ENCODE results near the gene FMO3. TPM values are rescaled to one million over a fixed set of nuclear protein-coding genes. Genes with fewer than 3 reads are reported as not detected.

FMO3 gene
- total and polyA plus RNA-seq, 2 donors (not counting 3 experiments of a cell fraction or from before 2014, with no cell fraction given): not detected

DNA sequence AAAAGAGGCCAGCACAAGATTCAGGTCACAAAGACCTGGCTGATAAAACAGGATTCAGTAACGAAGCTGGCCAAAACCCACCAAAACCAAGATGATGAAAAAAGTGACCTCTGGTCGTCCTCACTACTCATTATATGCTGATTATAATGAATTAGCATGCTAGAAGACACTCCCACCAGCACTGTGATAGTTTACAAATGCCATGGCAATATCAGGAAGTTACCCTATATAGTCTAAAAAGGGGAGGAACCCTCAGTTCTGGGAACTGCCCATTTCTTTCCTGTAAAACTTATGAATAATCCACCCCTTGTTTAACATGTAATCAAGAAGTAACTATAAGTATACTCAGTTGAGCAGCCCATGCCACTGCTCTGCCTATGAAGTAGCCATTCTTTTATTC, 68.4 kb downstream of the FMO3 start:
- H3K79me2 ChIP-seq (ENCODE audit: control insufficient read depth, insufficient read depth, low read length): no peaks in the 10 kb centered on the region
- no peaks in the 10 kb centered on the region for H4K20me1 ChIP-seq (replicated peaks; ENCODE audit: control insufficient read depth, extremely low read depth, insufficient read depth, low read length)
- no peak for FAIRE-seq
- ChIA-PET CTCF (no interaction called here), POLR2A (no interaction called here)
- DNase-seq (ENCODE audit: low read depth, low spot score): no peak
- no peaks in the 10 kb centered on the region for H3K36me3 ChIP-seq (ENCODE audit: control insufficient read depth in 2 of 2, extremely low read depth in 1 of 2, insufficient read depth in 2 of 2, low read length in 2 of 2)
- dilution Hi-C loops (cut with MboI; ENCODE audit: extremely low pct_ligation_motif_present, low sequenced_read_pairs): no loop called here
- no peaks in the 10 kb centered on the region for H3K9me1 ChIP-seq (replicated peaks; ENCODE audit: control insufficient read depth, extremely low read depth, insufficient read depth, low read length)
- no peak overlapping the region for H3K4me2 ChIP-seq (ENCODE audit: insufficient read depth, low read length)
- BruUV-seq (replicated peaks): no TSS peak
- TF ChIP-seq EZH2 (IDR thresholded peaks at IDR 0.05; ENCODE audit: borderline replicate concordance, low read depth, low read length, severe bottlenecking): no peak
- no peak for TF ChIP-seq POLR2A (IDR thresholded peaks at IDR 0.05; ENCODE audit: low read depth, low read length)
- TF ChIP-seq GATA2 (IDR thresholded peaks at IDR 0.05; ENCODE audit: insufficient read depth, insufficient read length, low read depth, low read length): no peak
- no peak for TF ChIP-seq FOS (IDR thresholded peaks at IDR 0.05; ENCODE audit: borderline replicate concordance, insufficient read depth, low read length)
- TF ChIP-seq POLR2AphosphoS5 (IDR thresholded peaks at IDR 0.05; ENCODE audit: insufficient read depth, low read depth, low read length): no peak
- TF ChIP-seq MYC (IDR thresholded peaks at IDR 0.05; ENCODE audit: low read depth, low read length): no peak
- TF ChIP-seq, protein P1, sequence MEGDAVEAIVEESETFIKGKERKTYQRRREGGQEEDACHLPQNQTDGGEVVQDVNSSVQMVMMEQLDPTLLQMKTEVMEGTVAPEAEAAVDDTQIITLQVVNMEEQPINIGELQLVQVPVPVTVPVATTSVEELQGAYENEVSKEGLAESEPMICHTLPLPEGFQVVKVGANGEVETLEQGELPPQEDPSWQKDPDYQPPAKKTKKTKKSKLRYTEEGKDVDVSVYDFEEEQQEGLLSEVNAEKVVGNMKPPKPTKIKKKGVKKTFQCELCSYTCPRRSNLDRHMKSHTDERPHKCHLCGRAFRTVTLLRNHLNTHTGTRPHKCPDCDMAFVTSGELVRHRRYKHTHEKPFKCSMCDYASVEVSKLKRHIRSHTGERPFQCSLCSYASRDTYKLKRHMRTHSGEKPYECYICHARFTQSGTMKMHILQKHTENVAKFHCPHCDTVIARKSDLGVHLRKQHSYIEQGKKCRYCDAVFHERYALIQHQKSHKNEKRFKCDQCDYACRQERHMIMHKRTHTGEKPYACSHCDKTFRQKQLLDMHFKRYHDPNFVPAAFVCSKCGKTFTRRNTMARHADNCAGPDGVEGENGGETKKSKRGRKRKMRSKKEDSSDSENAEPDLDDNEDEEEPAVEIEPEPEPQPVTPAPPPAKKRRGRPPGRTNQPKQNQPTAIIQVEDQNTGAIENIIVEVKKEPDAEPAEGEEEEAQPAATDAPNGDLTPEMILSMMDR (IDR thresholded peaks at IDR 0.05; ENCODE audit: extremely low read depth in 1 of 2, insufficient read depth in 1 of 2, low read depth in 1 of 2, low read length in 2 of 2): no peak
- no peaks in the 10 kb centered on the region for H3K4me1 ChIP-seq (ENCODE audit: control insufficient read depth, extremely low read depth, insufficient read depth, low read length)
- H3K9ac ChIP-seq (replicated peaks; ENCODE audit: extremely low read depth, insufficient read depth, low read length): no peak overlapping the region
- H3K27me3 ChIP-seq (ENCODE audit: control insufficient read depth in 2 of 2, insufficient read depth in 2 of 2, low read length in 2 of 2): no peaks in the 10 kb centered on the region
- H3K9me3 ChIP-seq (replicated peaks; ENCODE audit: control insufficient read depth, insufficient read depth, low read length): no peaks in the 10 kb centered on the region
- H3K27ac ChIP-seq (ENCODE audit: insufficient read depth, low read depth, low read length): no peak overlapping the region
- intact Hi-C loops (cut with micrococcal nuclease): no loop called here
- no peak overlapping the region for H3K4me3 ChIP-seq (replicated peaks in 1 of 3; ENCODE audit: insufficient read depth in 1 of 3, low read depth in 1 of 3, low read length in 3 of 3)
- no peak overlapping the region for H2AFZ ChIP-seq (ENCODE audit: low read depth, low read length)
